Transverse colon (tissue), 4 donors: ENCODE data around the gene ESYT2. TPM values are rescaled to one million over a fixed set of nuclear protein-coding genes. Genes with fewer than 3 reads are reported as not detected.

Experiments
- DNase-seq: peaks from one replicate; pipeline ENCODE4 v3.0.0-alpha.2; 2019
- H3K27ac ChIP-seq, 4 donors: fragments of 200-600 bp; sonication (generic); 2 replicates each; pipeline ENCODE4 v1.5.1; 2016 to 2018; ENCODE audit warnings: inconsistent platforms in 4 of 4
- H3K27me3 ChIP-seq: fragments of 200-600 bp; sonication (generic); 2 replicates; pipeline ENCODE4 v1.5.1; 2017; ENCODE audit warnings: inconsistent platforms
- H3K36me3 ChIP-seq, 4 donors: fragments of 200-600 bp; sonication (generic); 2 replicates each; pipeline ENCODE4 v1.5.1; 2017 to 2019; ENCODE audit warnings: inconsistent platforms in 4 of 4
- H3K4me1 ChIP-seq, 4 donors: fragments of 200-600 bp; sonication (generic); 2 replicates each; pipeline ENCODE4 v1.5.1; 2017 to 2020; ENCODE audit warnings: inconsistent platforms in 4 of 4
- H3K4me3 ChIP-seq, 4 donors: fragments of 200-600 bp; sonication (generic); 1 replicate in 1 of 4; 2 replicates in 3 of 4; pipeline versions ENCODE4 v1.5.1 to v1.6.1; 2017 to 2019; ENCODE audit warnings: inconsistent platforms in 4 of 4
- H3K9me3 ChIP-seq, 2 donors: fragments of 200-600 bp; sonication (generic); 2 replicates each; pipeline ENCODE4 v1.5.1; 2017 to 2019; ENCODE audit warnings: inconsistent platforms in 2 of 2
- CTCF ChIP-seq, 5 experiments: fragments of 200-600 bp in 3 of 5; fragments of 450-650 bp in 2 of 5; sonication (generic) in 3 of 5; IDR thresholded peaks; 1 replicate in 2 of 5; 2 replicates in 3 of 5; pipeline ENCODE4 v1.5.1; 2016 to 2017; ENCODE audit warnings: antibody characterized with exemption in 5 of 5, inconsistent platforms in 3 of 5, mild to moderate bottlenecking in 2 of 5, moderate library complexity in 1 of 5
- EP300 ChIP-seq: sonication (generic); formaldehyde crosslinking; IDR thresholded peaks from one replicate; pipeline ENCODE4 v1.6.1; 2017; ENCODE audit warnings: antibody characterized with exemption, low read depth
- POLR2A ChIP-seq: fragments of 450-650 bp; IDR thresholded peaks from one replicate; pipeline ENCODE4 v1.6.1; 2016; ENCODE audit warnings: antibody characterized with exemption, mild to moderate bottlenecking, moderate library complexity
- POLR2AphosphoS5 ChIP-seq, 3 donors: sonication (generic); formaldehyde crosslinking; IDR thresholded peaks; one replicate each; pipeline ENCODE4 v1.6.1; 2016; ENCODE audit warnings: antibody characterized with exemption in 3 of 3
- WGBS, 2 donors: methylation state at CpG; one replicate each; pipeline ENCODE4 v1.1.5; 2018; ENCODE audit warnings: low coverage in 1 of 2; 5-methylcytosine and 5-hydroxymethylcytosine counted together
- in situ Hi-C, 4 donors: fragments of 200-750 bp; cut with MboI; loops; one replicate each; pipeline versions ENCODE4 v1.15.0 to v1.15.1; 2017; ENCODE audit warnings: low sequenced_read_pairs in 3 of 4, low pct_ligation_motif_present in 1 of 4, low pct_unique_long_range_greater_than_20kb in 1 of 4
- intact Hi-C: fragments of 100-400 bp; cut with DNase I; formaldehyde crosslinking; loops from one replicate; pipeline ENCODE4 v1.15.1; 2023; ENCODE audit warnings: low total_unique reads
- total RNA-seq, 4 donors: library from RNA; depleted of rRNA; stranded (reverse); fragments of >200 nt; gene quantifications; one replicate each; pipeline ENCODE4 v1.1.0, GENCODE V29; 2016

Gene ESYT2
- total RNA-seq, 4 donors from 2014 or later, result 78.6 to 113 (median 87.3) TPM

GRCh38 chr7:158706710-158707590 is 122.4 kb downstream of the ESYT2 start:
- no peaks in the 10 kb centered on the region for H3K27me3 ChIP-seq
- WGBS, 2 donors, result 94% methylated on average over 26 of the region's 29 CpGs; no CpG with 5 or more reads in 1 of the 2 donors
- intact Hi-C loops, result no loop called here
- H3K27ac ChIP-seq, result no peak overlapping the region
- H3K4me1 ChIP-seq, result peaks cover 0 to 18% (median 6%) of the 10 kb centered on the region in 4 donors
- in situ Hi-C loops, result no loop called here
- DNase-seq, result no peak
- H3K36me3 ChIP-seq, result no peaks in the 10 kb centered on the region
- TF ChIP-seq EP300 (no peak), POLR2A (no peak), CTCF (IDR thresholded peaks at IDR 0.05) (no peak), POLR2AphosphoS5 (IDR thresholded peaks at IDR 0.05) (no peak)
- no peaks in the 10 kb centered on the region for H3K9me3 ChIP-seq
- no peak overlapping the region for H3K4me3 ChIP-seq

GRCh38 chr7:158706273-158706704 is 123.0 kb downstream of the ESYT2 start:
- H3K9me3 ChIP-seq, result no peaks in the 10 kb centered on the region
- WGBS, 2 donors, result 67 to 87% methylated on average over 2 to 5 of the region's 5 CpGs
- no peak for DNase-seq
- H3K27ac ChIP-seq, result no peak overlapping the region
- H3K27me3 ChIP-seq, result no peaks in the 10 kb centered on the region
- H3K4me3 ChIP-seq, result no peak overlapping the region
- intact Hi-C loops, result no loop called here
- TF ChIP-seq EP300 (no peak), POLR2AphosphoS5 (IDR thresholded peaks at IDR 0.05) (no peak), CTCF (IDR thresholded peaks at IDR 0.05) (no peak), POLR2A (no peak)
- peaks cover 0 to 18% (median 6%) of the 10 kb centered on the region in 4 donors for H3K4me1 ChIP-seq
- in situ Hi-C loops, result no loop called here
- H3K36me3 ChIP-seq, result no peaks in the 10 kb centered on the region

DNA sequence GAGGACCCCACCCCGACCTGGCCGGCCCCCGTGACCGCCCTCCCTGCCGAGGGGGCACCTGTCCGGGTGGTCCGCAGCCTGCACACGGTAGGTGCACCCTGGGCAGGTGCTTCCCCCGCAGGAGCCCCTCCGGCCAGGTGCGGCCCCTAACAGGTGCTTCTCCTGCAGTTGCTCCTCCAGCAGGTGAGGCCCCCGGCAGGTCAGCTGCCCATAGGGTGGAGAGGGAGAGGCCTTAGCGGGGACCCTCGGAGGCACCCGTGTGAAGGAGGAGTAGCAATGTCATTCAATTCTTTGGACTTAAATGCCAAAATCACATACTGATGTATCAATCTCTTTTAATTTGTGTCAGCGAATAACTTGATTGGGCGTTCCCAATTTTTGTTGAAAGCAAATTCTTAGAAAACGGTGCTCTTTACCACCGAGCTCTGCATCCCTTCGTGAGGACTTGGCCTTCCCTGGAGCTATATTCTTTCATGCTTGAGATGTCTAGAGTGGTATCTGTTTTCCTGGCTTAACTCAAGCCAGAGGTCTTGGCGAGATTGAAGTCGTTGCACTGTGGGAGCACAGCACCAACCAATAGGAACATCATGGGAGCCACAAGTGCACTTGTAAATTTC is 124.0 kb downstream of the ESYT2 start:
- Histone ChIP-seq H3K9me3 (no peaks in the 10 kb centered on the region), H3K27me3 (no peaks in the 10 kb centered on the region), H3K4me1 (peaks cover 0 to 18% (median 6%) of the 10 kb centered on the region in 4 donors), H3K27ac (peak overlapping the region; percentile 92 to 97 (median 94)), H3K4me3 (peak overlapping the region; percentile 60 to 84 (median 72)), H3K36me3 (no peaks in the 10 kb centered on the region)
- intact Hi-C loops (no loop called here), in situ Hi-C loops (no loop called here)
- 3 to 12% methylated on average over 6 to 15 of the region's 22 CpGs for WGBS, 2 donors
- DNase-seq, result no peak
- no peak for TF ChIP-seq EP300
- no peak for TF ChIP-seq POLR2AphosphoS5 (IDR thresholded peaks at IDR 0.05)
- TF ChIP-seq CTCF (IDR thresholded peaks at IDR 0.05), result no peak
- peak; percentile 31 for TF ChIP-seq POLR2A

DNA sequence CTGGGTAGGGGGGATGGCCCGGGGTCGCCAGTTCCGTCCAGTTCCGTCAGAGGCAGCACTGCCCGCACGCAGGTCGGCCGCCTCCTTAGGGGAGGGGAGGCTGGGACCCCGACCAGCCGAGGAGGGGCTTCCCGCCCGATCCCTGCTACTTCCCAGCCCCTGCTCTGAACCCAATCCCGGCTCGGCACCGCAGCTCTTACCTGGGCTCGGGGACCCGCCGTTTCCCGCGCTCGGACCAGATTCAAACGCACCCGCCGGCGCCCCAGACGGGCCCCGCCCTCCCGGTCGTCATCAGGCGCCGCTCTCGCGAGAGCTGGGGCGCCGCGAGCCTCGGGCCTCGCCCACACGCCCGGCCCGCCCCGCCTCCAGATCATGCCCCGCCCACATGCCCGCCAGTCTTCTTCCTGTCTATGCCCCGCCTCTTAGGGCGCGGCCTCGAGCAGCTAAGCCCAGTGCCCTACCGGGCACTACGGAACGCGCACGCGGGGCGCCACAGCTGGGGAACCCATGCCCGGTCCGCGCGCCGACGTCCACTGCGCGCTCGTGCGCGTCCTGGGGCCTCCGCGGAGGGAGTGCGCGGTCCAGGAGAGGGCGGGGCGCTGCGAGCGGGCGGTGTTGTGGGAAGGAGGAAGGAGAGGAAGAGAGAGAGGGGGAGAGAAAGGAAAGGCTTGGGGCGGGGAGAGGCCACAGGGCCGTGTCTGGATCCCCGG is 124.6 kb downstream of the ESYT2 start, which contains the start of gene NCAPG2:
NCAPG2 (minus strand) TSS at position 281 of the 710 bp plus-strand sequence. CDS start 2,905 bp downstream, outside the sequence.
- in situ Hi-C loops, result no loop called here
- intact Hi-C loops, result no loop called here
- peak; percentile 99 for DNase-seq

More for the DNA sequence above, 124.6 kb downstream of the ESYT2 start, which contains the start of gene NCAPG2:
- H3K9me3 ChIP-seq, result no peaks in the 10 kb centered on the region
- H3K27me3 ChIP-seq, result no peaks in the 10 kb centered on the region
- peak within 1 kb of the TSS; percentile 92 to 97 (median 94) for H3K27ac ChIP-seq
- peaks cover 0 to 18% (median 6%) of the 10 kb centered on the region in 4 donors for H3K4me1 ChIP-seq
- 0% methylated on average over 53 of the region's 78 CpGs; no CpG with 5 or more reads in 1 of the 2 donors for WGBS, 2 donors
- H3K4me3 ChIP-seq, result peak within 1 kb of the TSS; percentile 60 to 88 (median 78)
- no peaks in the 10 kb centered on the region for H3K36me3 ChIP-seq
- TF ChIP-seq CTCF (IDR thresholded peaks at IDR 0.05) (peak; percentile 34 to 89 (median 51)), POLR2A (peak; percentile 85), EP300 (no peak), POLR2AphosphoS5 (IDR thresholded peaks at IDR 0.05) (peak; percentile 90 to 97 (median 94))
